PFSK-1 (cell line): Measurements from ENCODE around the gene ATP5F1D.

Experiments
- POLR2AphosphoS5 ChIP-seq: IDR thresholded peaks from 2 replicates; pipeline ENCODE4 v1.6.1; 2012; ENCODE audit warnings: low read depth, mild to moderate bottlenecking, control low read depth, low read length, moderate library complexity
- TF ChIP-seq, protein P1 (sequence below), 2 experiments: IDR thresholded peaks; 2 replicates each; pipeline versions ENCODE4 v1.6.1 to v1.8.0; 2011 to 2012; ENCODE audit warnings: low read depth in 2 of 2, low read length in 2 of 2, control low read depth in 1 of 2, inconsistent platforms in 1 of 2, mild to moderate bottlenecking in 1 of 2, moderate library complexity in 1 of 2; ENCODE audit not compliant: insufficient read depth in 1 of 2

GRCh38 chr19:1214299-1214861, 27.2 kb upstream of the ATP5F1D start:
- TF ChIP-seq, protein P1, sequence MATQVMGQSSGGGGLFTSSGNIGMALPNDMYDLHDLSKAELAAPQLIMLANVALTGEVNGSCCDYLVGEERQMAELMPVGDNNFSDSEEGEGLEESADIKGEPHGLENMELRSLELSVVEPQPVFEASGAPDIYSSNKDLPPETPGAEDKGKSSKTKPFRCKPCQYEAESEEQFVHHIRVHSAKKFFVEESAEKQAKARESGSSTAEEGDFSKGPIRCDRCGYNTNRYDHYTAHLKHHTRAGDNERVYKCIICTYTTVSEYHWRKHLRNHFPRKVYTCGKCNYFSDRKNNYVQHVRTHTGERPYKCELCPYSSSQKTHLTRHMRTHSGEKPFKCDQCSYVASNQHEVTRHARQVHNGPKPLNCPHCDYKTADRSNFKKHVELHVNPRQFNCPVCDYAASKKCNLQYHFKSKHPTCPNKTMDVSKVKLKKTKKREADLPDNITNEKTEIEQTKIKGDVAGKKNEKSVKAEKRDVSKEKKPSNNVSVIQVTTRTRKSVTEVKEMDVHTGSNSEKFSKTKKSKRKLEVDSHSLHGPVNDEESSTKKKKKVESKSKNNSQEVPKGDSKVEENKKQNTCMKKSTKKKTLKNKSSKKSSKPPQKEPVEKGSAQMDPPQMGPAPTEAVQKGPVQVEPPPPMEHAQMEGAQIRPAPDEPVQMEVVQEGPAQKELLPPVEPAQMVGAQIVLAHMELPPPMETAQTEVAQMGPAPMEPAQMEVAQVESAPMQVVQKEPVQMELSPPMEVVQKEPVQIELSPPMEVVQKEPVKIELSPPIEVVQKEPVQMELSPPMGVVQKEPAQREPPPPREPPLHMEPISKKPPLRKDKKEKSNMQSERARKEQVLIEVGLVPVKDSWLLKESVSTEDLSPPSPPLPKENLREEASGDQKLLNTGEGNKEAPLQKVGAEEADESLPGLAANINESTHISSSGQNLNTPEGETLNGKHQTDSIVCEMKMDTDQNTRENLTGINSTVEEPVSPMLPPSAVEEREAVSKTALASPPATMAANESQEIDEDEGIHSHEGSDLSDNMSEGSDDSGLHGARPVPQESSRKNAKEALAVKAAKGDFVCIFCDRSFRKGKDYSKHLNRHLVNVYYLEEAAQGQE (IDR thresholded peaks at IDR 0.05; ENCODE audit: insufficient read depth in 1 of 2, low read depth in 2 of 2, low read length in 2 of 2): no peak
- TF ChIP-seq POLR2AphosphoS5: no peak
